Esophagus (tissue), 2 donors: ENCODE results near the gene ANTKMT. TPM values are rescaled to one million over a fixed set of nuclear protein-coding genes. Genes with fewer than 3 reads are reported as not detected.

Experiments
- H3K27ac ChIP-seq, 2 donors: one replicate each; pipeline ENCODE4 v1.5.1; 2013; ENCODE audit warnings: low read depth in 2 of 2, mild to moderate bottlenecking in 2 of 2, inconsistent platforms in 1 of 2, low read length in 1 of 2, moderate library complexity in 1 of 2
- H3K27me3 ChIP-seq, 2 donors: one replicate each; pipeline ENCODE4 v1.6.1; 2013; ENCODE audit warnings: low read length in 2 of 2, control low read depth in 1 of 2, mild to moderate bottlenecking in 1 of 2; ENCODE audit not compliant: insufficient read depth in 2 of 2, control insufficient read depth in 1 of 2
- H3K36me3 ChIP-seq, 2 donors: one replicate each; pipeline ENCODE4 v1.6.1; 2013; ENCODE audit warnings: low read length in 1 of 2; ENCODE audit not compliant: control insufficient read depth in 2 of 2, insufficient read depth in 2 of 2
- H3K4me1 ChIP-seq, 2 donors: one replicate each; pipeline ENCODE4 v1.6.1; 2013; ENCODE audit warnings: low read length in 1 of 2; ENCODE audit not compliant: control insufficient read depth in 2 of 2, insufficient read depth in 2 of 2
- H3K4me3 ChIP-seq, 2 donors: one replicate each; pipeline ENCODE4 v1.5.1; 2013; ENCODE audit warnings: low read length in 2 of 2, mild to moderate bottlenecking in 2 of 2, low read depth in 1 of 2, moderate library complexity in 1 of 2
- H3K9me3 ChIP-seq, 2 donors: one replicate each; pipeline ENCODE4 v1.6.1; 2013; ENCODE audit warnings: mild to moderate bottlenecking in 2 of 2, low read depth in 1 of 2, low read length in 1 of 2, moderate library complexity in 1 of 2; ENCODE audit not compliant: control insufficient read depth in 2 of 2, insufficient read depth in 1 of 2
- WGBS, 2 donors: extraction: QIAGEN DNeasy Blood & Tissue Kit; methylation state at CpG; one replicate each; pipeline ENCODE4 v1.1.7; 2013; 5-methylcytosine and 5-hydroxymethylcytosine counted together
- polyA plus RNA-seq, 2 donors: library from polyadenylated mRNA; stranded (reverse); fragments of 200-250 nt; gene quantifications; one replicate each; pipeline ENCODE4 v1.2.3, GENCODE V29; 2013
- donor health status: healthy with polysubstance abuse.
- donor health status: Bipolar disorder and iron deficiency.

ANTKMT gene
- polyA plus RNA-seq, 2 donors, result 17.9 to 22.4 TPM

- peaks cover 10 to 32% of the 10 kb centered on the region in 2 donors for H3K36me3 ChIP-seq
- H3K27me3 ChIP-seq, result no peaks in the 10 kb centered on the region
- no peaks in the 10 kb centered on the region for H3K9me3 ChIP-seq
- no peak overlapping the region for H3K4me3 ChIP-seq
- WGBS, 2 donors, result 53 to 68% methylated on average over 20 to 21 of the region's 21 CpGs
- peak overlapping the region; percentile 12 to 45 for H3K27ac ChIP-seq
- H3K4me1 ChIP-seq, result peaks cover 14 to 54% of the 10 kb centered on the region in 2 donors
These were observed 44.4 kb upstream of the ANTKMT start for GRCh38 chr16:676565-676902.

GRCh38 chr16:676913-677312, 44.0 kb upstream of the ANTKMT start:
- Histone ChIP-seq H3K27ac (peak overlapping the region; percentile 12 to 45), H3K27me3 (no peaks in the 10 kb centered on the region), H3K4me3 (no peak overlapping the region), H3K36me3 (peaks cover 6 to 33% of the 10 kb centered on the region in 2 donors), H3K4me1 (peaks cover 18 to 57% of the 10 kb centered on the region in 2 donors), H3K9me3 (no peaks in the 10 kb centered on the region)
- WGBS, 2 donors, result 41 to 46% methylated on average over 23 of the region's 23 CpGs

- H3K36me3 ChIP-seq, result peaks cover 2 to 33% of the 10 kb centered on the region in 2 donors
- no peaks in the 10 kb centered on the region for H3K27me3 ChIP-seq
- H3K4me3 ChIP-seq, result no peak overlapping the region
- 37 to 45% methylated on average over 51 to 57 of the region's 57 CpGs for WGBS, 2 donors
- peaks cover 19 to 61% of the 10 kb centered on the region in 2 donors for H3K4me1 ChIP-seq
- no peaks in the 10 kb centered on the region for H3K9me3 ChIP-seq
- H3K27ac ChIP-seq, result peak overlapping the region in 1 of 2 donors; percentile 22
These were observed 43.4 kb upstream of the ANTKMT start for GRCh38 chr16:677316-678190.

DNA sequence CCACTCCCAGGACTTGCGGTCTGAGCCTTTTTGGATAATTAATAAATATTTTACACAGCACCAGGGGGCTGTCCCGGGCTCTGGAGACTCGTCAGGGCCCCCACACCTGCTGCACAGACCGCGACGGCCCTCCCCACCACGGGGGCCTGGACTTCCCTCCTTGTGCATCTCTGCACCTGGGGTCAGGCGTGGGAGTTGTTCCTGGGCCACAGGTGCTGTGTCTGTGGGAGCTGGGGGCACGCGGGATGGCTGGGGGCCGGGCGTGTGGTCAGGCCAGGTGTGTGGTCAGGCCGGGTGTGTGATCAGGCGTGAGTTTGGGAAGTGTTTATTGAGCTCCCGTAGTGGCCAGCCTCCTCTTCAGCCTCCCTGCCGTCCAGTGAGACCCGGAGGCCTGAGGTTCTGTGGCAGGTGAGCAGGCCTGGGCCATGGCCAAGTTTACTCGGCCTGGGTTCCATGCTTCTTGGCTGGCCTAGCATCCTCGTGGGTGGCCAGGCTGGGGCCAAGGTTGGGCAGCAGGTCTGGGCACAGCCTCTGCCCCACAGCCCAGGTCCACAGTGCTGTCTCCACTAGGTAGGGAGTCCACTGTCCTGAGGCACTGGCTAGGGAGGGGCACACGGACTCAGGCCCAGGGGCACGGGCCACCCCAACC, 42.6 kb upstream of the ANTKMT start:
- Histone ChIP-seq H3K36me3 (peaks cover 0 to 32% of the 10 kb centered on the region in 2 donors), H3K27ac (no peak overlapping the region), H3K4me1 (peaks cover 19 to 65% of the 10 kb centered on the region in 2 donors), H3K27me3 (no peaks in the 10 kb centered on the region), H3K4me3 (no peak overlapping the region), H3K9me3 (no peaks in the 10 kb centered on the region)
- WGBS, 2 donors, result 55 to 67% methylated on average over 21 of the region's 21 CpGs

GRCh38 chr16:678858-679813, 41.8 kb upstream of the ANTKMT start:
- H3K9me3 ChIP-seq, result no peaks in the 10 kb centered on the region
- 25 to 26% methylated on average over 52 of the region's 52 CpGs for WGBS, 2 donors
- H3K4me3 ChIP-seq, result peak overlapping the region; percentile 30 to 82
- H3K4me1 ChIP-seq, result peaks cover 19 to 71% of the 10 kb centered on the region in 2 donors
- H3K27me3 ChIP-seq, result no peaks in the 10 kb centered on the region
- H3K36me3 ChIP-seq, result peaks cover 0 to 26% of the 10 kb centered on the region in 2 donors
- H3K27ac ChIP-seq, result peak overlapping the region; percentile 75 to 76

GRCh38 chr16:679814-680624, 40.9 kb upstream of the ANTKMT start, which contains the start of gene STUB1:
TSS of gene STUB1 (plus strand) at chr16:680410. CDS start at chr16:680526, 116 bp downstream.
- H3K27ac ChIP-seq, result peak within 1 kb of the TSS; percentile 95 to 96
- WGBS, 2 donors, result 1% methylated on average over 54 to 91 of the region's 91 CpGs
- H3K9me3 ChIP-seq, result no peaks in the 10 kb centered on the region
- H3K27me3 ChIP-seq, result no peaks in the 10 kb centered on the region
- H3K4me3 ChIP-seq, result peak within 1 kb of the TSS; percentile 82 to 84
- H3K4me1 ChIP-seq, result peaks cover 20 to 70% of the 10 kb centered on the region in 2 donors
- H3K36me3 ChIP-seq, result peaks cover 0 to 25% of the 10 kb centered on the region in 2 donors

- peak overlapping the region; percentile 82 to 84 for H3K4me3 ChIP-seq
- H3K27ac ChIP-seq, result peak overlapping the region; percentile 95 to 96
- peaks cover 17 to 72% of the 10 kb centered on the region in 2 donors for H3K4me1 ChIP-seq
- H3K36me3 ChIP-seq, result peaks cover 0 to 30% of the 10 kb centered on the region in 2 donors
- no peaks in the 10 kb centered on the region for H3K9me3 ChIP-seq
- 0% methylated on average over 26 to 38 of the region's 38 CpGs for WGBS, 2 donors
- H3K27me3 ChIP-seq, result no peaks in the 10 kb centered on the region
These were observed 40.4 kb upstream of the ANTKMT start for GRCh38 chr16:680625-680945.

DNA sequence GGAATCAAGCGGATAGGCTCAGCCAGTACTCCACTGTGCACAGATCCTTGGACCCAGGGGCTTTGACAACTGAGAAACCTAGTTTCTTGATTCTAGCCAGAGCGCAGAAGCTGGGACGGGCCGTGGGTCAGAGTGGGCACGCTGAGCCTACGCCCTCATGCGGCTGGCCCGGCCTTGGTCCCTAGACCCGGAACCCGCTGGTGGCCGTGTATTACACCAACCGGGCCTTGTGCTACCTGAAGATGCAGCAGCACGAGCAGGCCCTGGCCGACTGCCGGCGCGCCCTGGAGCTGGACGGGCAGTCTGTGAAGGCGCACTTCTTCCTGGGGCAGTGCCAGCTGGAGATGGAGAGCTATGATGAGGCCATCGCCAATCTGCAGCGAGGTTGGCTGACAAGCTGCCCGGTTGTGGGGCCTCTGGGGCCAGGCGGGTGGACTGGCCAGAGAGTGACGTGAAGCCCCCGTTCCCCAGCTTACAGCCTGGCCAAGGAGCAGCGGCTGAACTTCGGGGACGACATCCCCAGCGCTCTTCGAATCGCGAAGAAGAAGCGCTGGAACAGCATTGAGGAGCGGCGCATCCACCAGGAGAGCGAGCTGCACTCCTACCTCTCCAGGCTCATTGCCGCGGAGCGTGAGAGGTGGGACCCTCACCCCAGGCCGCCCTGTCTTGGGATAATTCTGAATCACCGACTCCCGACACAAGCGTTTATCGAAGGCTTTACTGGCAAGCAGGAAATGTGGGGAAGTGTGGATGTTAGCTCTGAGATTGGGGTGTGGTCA, 39.8 kb upstream of the ANTKMT start:
- Histone ChIP-seq H3K4me1 (peaks cover 15 to 73% of the 10 kb centered on the region in 2 donors), H3K36me3 (peaks cover 0 to 30% of the 10 kb centered on the region in 2 donors), H3K27ac (peak overlapping the region; percentile 95 to 96), H3K9me3 (no peaks in the 10 kb centered on the region), H3K27me3 (no peaks in the 10 kb centered on the region), H3K4me3 (peak overlapping the region; percentile 82 to 84)
- WGBS, 2 donors, result 42 to 44% methylated on average over 44 of the region's 44 CpGs
